ENCODE data around the gene CLDN4.
A peak's percentile ranks its signal among the peaks of the same experiment; 100 is the strongest.

The CLDN4 gene

GRCh38 chr7:73838642-73839041 lies 7.8 kb downstream of the CLDN4 start:
- no peaks in the 10 kb centered on the region for H3K79me2 ChIP-seq (ENCODE audit: control insufficient read depth, low read length)
- H3K9me3 ChIP-seq (ENCODE audit: control insufficient read depth, insufficient read depth, low read length) = no peaks in the 10 kb centered on the region
- no peak overlapping the region for H3K27ac ChIP-seq (ENCODE audit: low read depth, low read length)
- H3K4me1 ChIP-seq (ENCODE audit: control insufficient read depth, low read length) = peaks cover 6% of the 10 kb centered on the region
- no peaks in the 10 kb centered on the region for H3F3A ChIP-seq (ENCODE audit: control insufficient read depth, insufficient read depth)
- H4K20me1 ChIP-seq (ENCODE audit: control insufficient read depth, insufficient read depth, low read depth, low read length) = no peaks in the 10 kb centered on the region
- H3K27me3 ChIP-seq (ENCODE audit: control insufficient read depth, low read length) = no peaks in the 10 kb centered on the region
- H3K9me2 ChIP-seq (replicated peaks; ENCODE audit: control insufficient read depth, low read length) = no peaks in the 10 kb centered on the region
- H3K36me3 ChIP-seq (ENCODE audit: control insufficient read depth, low read length) = no peaks in the 10 kb centered on the region
- H3K4me3 ChIP-seq (ENCODE audit: low read length) = no peak overlapping the region
- TF ChIP-seq CTCF (IDR thresholded peaks at IDR 0.05; ENCODE audit: low read depth, low read length, poor library complexity, severe bottlenecking) = no peak
- TF ChIP-seq EZH2phosphoT487 (IDR thresholded peaks at IDR 0.05; ENCODE audit: borderline replicate concordance, low read length) = no peak
- no peak overlapping the region for H3K4me2 ChIP-seq (ENCODE audit: low read length)

GRCh38 chr7:73839290-73839689 lies 8.5 kb downstream of the CLDN4 start:
- Histone ChIP-seq H3K27ac (ENCODE audit: low read depth, low read length) (no peak overlapping the region), H3K4me1 (ENCODE audit: control insufficient read depth, low read length) (peaks cover 6% of the 10 kb centered on the region), H3K36me3 (ENCODE audit: control insufficient read depth, low read length) (no peaks in the 10 kb centered on the region), H3K79me2 (ENCODE audit: control insufficient read depth, low read length) (no peaks in the 10 kb centered on the region), H3F3A (ENCODE audit: control insufficient read depth, insufficient read depth) (no peaks in the 10 kb centered on the region), H3K4me2 (ENCODE audit: low read length) (no peak overlapping the region), H3K4me3 (ENCODE audit: low read length) (no peak overlapping the region), H3K27me3 (ENCODE audit: control insufficient read depth, low read length) (peaks cover under 1% of the 10 kb centered on the region; the same call in 1 of the 2 replicates), H3K9me2 (replicated peaks; ENCODE audit: control insufficient read depth, low read length) (no peaks in the 10 kb centered on the region), H3K9me3 (ENCODE audit: control insufficient read depth, insufficient read depth, low read length) (no peaks in the 10 kb centered on the region), H4K20me1 (ENCODE audit: control insufficient read depth, insufficient read depth, low read depth, low read length) (no peaks in the 10 kb centered on the region)
- no peak for TF ChIP-seq EZH2phosphoT487 (IDR thresholded peaks at IDR 0.05; ENCODE audit: borderline replicate concordance, low read length)
- TF ChIP-seq CTCF (IDR thresholded peaks at IDR 0.05; ENCODE audit: low read depth, low read length, poor library complexity, severe bottlenecking) = no peak

- Histone ChIP-seq H3K4me3 (ENCODE audit: low read length) (no peak overlapping the region), H3K27ac (ENCODE audit: low read depth, low read length) (no peak overlapping the region), H3K9me2 (replicated peaks; ENCODE audit: control insufficient read depth, low read length) (no peaks in the 10 kb centered on the region), H3K4me2 (ENCODE audit: low read length) (no peak overlapping the region), H4K20me1 (ENCODE audit: control insufficient read depth, insufficient read depth, low read depth, low read length) (no peaks in the 10 kb centered on the region), H3K9me3 (ENCODE audit: control insufficient read depth, insufficient read depth, low read length) (no peaks in the 10 kb centered on the region), H3K36me3 (ENCODE audit: control insufficient read depth, low read length) (no peaks in the 10 kb centered on the region), H3K79me2 (ENCODE audit: control insufficient read depth, low read length) (no peaks in the 10 kb centered on the region), H3K4me1 (ENCODE audit: control insufficient read depth, low read length) (peaks cover 6% of the 10 kb centered on the region), H3F3A (ENCODE audit: control insufficient read depth, insufficient read depth) (no peaks in the 10 kb centered on the region), H3K27me3 (ENCODE audit: control insufficient read depth, low read length) (peaks cover 4% of the 10 kb centered on the region; the same call in 1 of the 2 replicates)
- TF ChIP-seq CTCF (IDR thresholded peaks at IDR 0.05; ENCODE audit: low read depth, low read length, poor library complexity, severe bottlenecking) (peak; percentile 37), EZH2phosphoT487 (IDR thresholded peaks at IDR 0.05; ENCODE audit: borderline replicate concordance, low read length) (no peak)
Measured at GRCh38 chr7:73839743-73840714, 9.2 kb downstream of the CLDN4 start.

Measured in DOHH2 (cell line).